Activated T-helper 1 cell treated with anti-CD3 and anti-CD28 coated beads, Interleukin-12 subunit alpha, Interleukin-12 subunit beta, Interleukin-2, Interleukin-4 antibody, amounts not matched to agents 30 ng/mL and 10 ng/mL and 1 ng/mL, durations not matched to agents 14 hours and 24 hours and 36 hours (primary cell): ENCODE data around the gene IL12RB1. TPM values are rescaled to one million over a fixed set of nuclear protein-coding genes. Genes with fewer than 3 reads are reported as not detected.
A peak's percentile ranks its signal among the peaks of the same experiment; 100 is the strongest.

Experiments
- DNase-seq: peaks from one replicate; pipeline ENCODE4 v3.0.0; 2021; ENCODE audit warnings: low spot score
- H3K27ac Mint-ChIP-seq: one replicate; pipeline ENCODE4 v1.8.0; 2021; ENCODE audit warnings: mild to moderate bottlenecking, mixed read lengths
- H3K27me3 Mint-ChIP-seq: one replicate; pipeline ENCODE4 v1.8.0; 2022; ENCODE audit warnings: mild to moderate bottlenecking, moderate library complexity, mixed read lengths; ENCODE audit not compliant: insufficient read depth
- H3K36me3 Mint-ChIP-seq: one replicate; pipeline ENCODE4 v1.8.0; 2021; ENCODE audit warnings: low read depth, mixed read lengths
- H3K4me1 Mint-ChIP-seq: one replicate; pipeline ENCODE4 v1.8.0; 2021; ENCODE audit warnings: low read depth, mixed read lengths
- H3K4me3 Mint-ChIP-seq: one replicate; pipeline ENCODE4 v1.8.0; 2021; ENCODE audit warnings: mild to moderate bottlenecking, moderate library complexity, mixed read lengths
- H3K9me3 Mint-ChIP-seq: one replicate; pipeline ENCODE4 v1.8.0; 2021; ENCODE audit warnings: mixed read lengths
- intact Hi-C: fragments of 100-400 bp; cut with micrococcal nuclease; formaldehyde crosslinking; loops from one replicate; pipeline ENCODE4 v1.15.1; 2024
- total RNA-seq: library from RNA; stranded (reverse); gene quantifications from 2 replicates; pipeline ENCODE4 v1.2.3, GENCODE V29; 2022

IL12RB1 gene
- total RNA-seq, 1 donor from 2014 or later: 47.5 TPM

DNA sequence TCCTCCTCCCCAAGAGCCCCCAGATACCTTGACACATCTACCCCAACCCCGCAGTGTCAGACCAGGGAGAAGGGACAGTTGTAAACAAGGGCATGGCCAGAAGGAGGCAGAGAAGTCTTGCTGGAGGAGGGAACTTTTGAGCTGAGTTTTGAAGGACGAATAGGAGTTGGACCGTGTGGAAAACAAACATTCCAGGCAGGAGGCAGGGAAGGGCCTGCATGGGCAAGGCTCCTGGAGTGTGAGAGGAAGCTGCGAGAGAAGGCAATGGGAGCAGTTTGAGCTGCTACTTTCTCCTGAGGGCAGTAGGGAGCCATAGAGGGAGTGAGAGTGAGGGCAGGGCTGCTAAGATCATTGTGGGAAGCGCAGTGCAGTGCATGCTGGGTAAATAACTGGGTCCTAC lies 23.3 kb downstream of the IL12RB1 start:
- H3K9me3 Mint-ChIP-seq: no peaks in the 10 kb centered on the region
- peaks cover 27% of the 10 kb centered on the region for H3K36me3 Mint-ChIP-seq
- H3K27ac Mint-ChIP-seq: no peak overlapping the region
- no peak for DNase-seq
- no peaks in the 10 kb centered on the region for H3K27me3 Mint-ChIP-seq
- intact Hi-C loops: loop anchor here (1.0 kb wide), 1 partner anchor 105 kb away; no protein-coding TSS in a partner anchor
- no peak overlapping the region for H3K4me3 Mint-ChIP-seq
- H3K4me1 Mint-ChIP-seq: peaks cover 3% of the 10 kb centered on the region

DNA sequence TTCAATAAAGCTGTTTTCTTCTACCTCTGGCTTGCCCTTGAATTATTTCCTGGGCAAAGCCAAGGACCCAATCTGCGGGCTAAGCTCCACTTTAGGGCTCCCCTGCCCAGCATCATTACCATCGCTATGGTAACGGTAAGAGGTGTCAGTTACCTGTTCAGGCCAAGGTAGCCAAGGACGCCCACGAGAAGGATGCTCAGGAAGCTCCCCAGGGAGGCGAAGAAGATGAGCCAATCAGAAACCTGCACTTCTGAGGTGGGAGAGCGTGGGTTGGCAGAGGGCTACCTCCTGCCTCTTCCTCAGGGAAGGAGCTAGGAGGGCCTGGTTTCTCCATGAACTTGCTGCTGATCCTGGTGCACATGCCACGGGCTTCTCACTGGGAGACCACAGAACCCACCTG lies 24.7 kb downstream of the IL12RB1 start:
- H3K9me3 Mint-ChIP-seq: no peaks in the 10 kb centered on the region
- no peak overlapping the region for H3K27ac Mint-ChIP-seq
- H3K4me3 Mint-ChIP-seq: no peak overlapping the region
- H3K36me3 Mint-ChIP-seq: peaks cover 27% of the 10 kb centered on the region
- H3K4me1 Mint-ChIP-seq: peaks cover 11% of the 10 kb centered on the region
- no peaks in the 10 kb centered on the region for H3K27me3 Mint-ChIP-seq
- DNase-seq: no peak
- intact Hi-C loops: no loop called here

DNA sequence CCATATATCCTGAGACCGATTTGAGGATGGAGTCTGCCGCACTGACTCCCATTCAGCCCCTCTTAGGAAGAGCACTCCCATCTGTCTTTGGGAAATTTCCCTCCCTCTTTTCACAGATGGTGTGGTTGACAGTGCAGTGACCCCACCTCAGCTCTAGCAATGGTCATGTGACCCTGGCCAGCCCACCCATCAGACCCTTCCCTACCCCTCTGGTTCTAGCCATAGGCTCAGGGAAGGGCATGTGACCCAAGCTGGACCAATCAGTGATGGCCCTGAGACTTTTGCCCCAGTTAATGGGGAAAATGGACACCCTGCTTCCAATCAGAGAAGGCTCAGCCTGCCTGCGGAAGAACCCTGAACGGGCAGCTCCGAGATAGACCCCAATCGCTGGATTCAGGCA lies 26.3 kb downstream of the IL12RB1 start:
- no peak overlapping the region for H3K27ac Mint-ChIP-seq
- DNase-seq: no peak

GRCh38 chr19:18059902-18060301 lies 26.8 kb downstream of the IL12RB1 start:
- intact Hi-C loops: no loop called here
- Mint-ChIP-seq H3K36me3 (peaks cover 21% of the 10 kb centered on the region), H3K4me1 (peaks cover 11% of the 10 kb centered on the region), H3K9me3 (no peaks in the 10 kb centered on the region), H3K27me3 (no peaks in the 10 kb centered on the region), H3K27ac (no peak overlapping the region), H3K4me3 (no peak overlapping the region)
- no peak for DNase-seq

More for the DNA sequence above, 26.3 kb downstream of the IL12RB1 start:
- Mint-ChIP-seq H3K27me3 (no peaks in the 10 kb centered on the region), H3K36me3 (peaks cover 24% of the 10 kb centered on the region), H3K9me3 (no peaks in the 10 kb centered on the region), H3K4me1 (peaks cover 11% of the 10 kb centered on the region), H3K4me3 (no peak overlapping the region)
- intact Hi-C loops: no loop called here

GRCh38 chr19:18059297-18059696 lies 27.4 kb downstream of the IL12RB1 start:
- Mint-ChIP-seq H3K27ac (no peak overlapping the region), H3K4me3 (no peak overlapping the region), H3K27me3 (no peaks in the 10 kb centered on the region), H3K36me3 (peaks cover 18% of the 10 kb centered on the region), H3K4me1 (peaks cover 11% of the 10 kb centered on the region), H3K9me3 (no peaks in the 10 kb centered on the region)
- no peak for DNase-seq
- intact Hi-C loops: no loop called here

GRCh38 chr19:18058208-18059009 lies 28.3 kb downstream of the IL12RB1 start:
- peaks cover 17% of the 10 kb centered on the region for H3K4me1 Mint-ChIP-seq
- intact Hi-C loops: loop anchor here (1.0 kb wide), 4 partner anchors 13 to 120 kb away; no protein-coding TSS in a partner anchor
- peak; percentile 74 for DNase-seq
- no peak overlapping the region for H3K4me3 Mint-ChIP-seq
- H3K27me3 Mint-ChIP-seq: no peaks in the 10 kb centered on the region
- H3K9me3 Mint-ChIP-seq: no peaks in the 10 kb centered on the region
- H3K36me3 Mint-ChIP-seq: peaks cover 16% of the 10 kb centered on the region
- H3K27ac Mint-ChIP-seq: peak overlapping the region; percentile 52

DNA sequence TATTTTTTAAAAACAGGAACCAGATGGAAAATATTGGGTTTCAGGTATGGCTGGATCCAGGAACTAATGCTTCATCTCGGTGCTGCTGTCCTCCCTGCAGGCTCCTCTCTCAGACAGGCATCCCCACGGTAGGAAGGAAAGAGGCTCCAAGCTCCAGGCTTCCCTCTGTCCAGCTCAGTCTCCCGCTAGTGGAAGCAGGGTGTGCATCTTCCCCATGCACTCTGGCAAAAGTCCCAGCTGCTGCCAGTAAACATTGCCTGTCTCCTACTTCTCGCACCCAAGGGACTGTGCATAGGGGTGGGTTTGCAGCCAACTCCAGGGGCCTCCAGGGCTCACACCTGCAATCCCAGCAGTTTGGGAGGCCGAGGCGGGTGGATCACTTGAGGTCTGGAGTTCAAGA lies 29.2 kb downstream of the IL12RB1 start:
- intact Hi-C loops: no loop called here
- DNase-seq: no peak
- Mint-ChIP-seq H3K4me1 (peaks cover 17% of the 10 kb centered on the region), H3K36me3 (peaks cover 18% of the 10 kb centered on the region), H3K27ac (no peak overlapping the region), H3K9me3 (no peaks in the 10 kb centered on the region), H3K4me3 (no peak overlapping the region), H3K27me3 (no peaks in the 10 kb centered on the region)

GRCh38 chr19:18055967-18056366 lies 30.8 kb downstream of the IL12RB1 start:
- peaks cover 18% of the 10 kb centered on the region for H3K4me1 Mint-ChIP-seq
- no peaks in the 10 kb centered on the region for H3K9me3 Mint-ChIP-seq
- intact Hi-C loops: no loop called here
- no peak for DNase-seq
- no peaks in the 10 kb centered on the region for H3K27me3 Mint-ChIP-seq
- H3K4me3 Mint-ChIP-seq: no peak overlapping the region
- H3K36me3 Mint-ChIP-seq: peaks cover 14% of the 10 kb centered on the region
- H3K27ac Mint-ChIP-seq: no peak overlapping the region

- peak overlapping the region; percentile 48 for H3K27ac Mint-ChIP-seq
- intact Hi-C loops: no loop called here
- H3K4me3 Mint-ChIP-seq: no peak overlapping the region
- H3K9me3 Mint-ChIP-seq: no peaks in the 10 kb centered on the region
- peaks cover 12% of the 10 kb centered on the region for H3K36me3 Mint-ChIP-seq
- peaks cover 1% of the 10 kb centered on the region for H3K27me3 Mint-ChIP-seq
- DNase-seq: no peak
- peaks cover 30% of the 10 kb centered on the region for H3K4me1 Mint-ChIP-seq
Measured at GRCh38 chr19:18053576-18054219, 33.0 kb downstream of the IL12RB1 start.

GRCh38 chr19:18051887-18052286 lies 34.8 kb downstream of the IL12RB1 start:
- peaks cover 1% of the 10 kb centered on the region for H3K27me3 Mint-ChIP-seq
- no peaks in the 10 kb centered on the region for H3K9me3 Mint-ChIP-seq
- H3K4me3 Mint-ChIP-seq: no peak overlapping the region
- H3K27ac Mint-ChIP-seq: no peak overlapping the region
- H3K4me1 Mint-ChIP-seq: peaks cover 29% of the 10 kb centered on the region
- intact Hi-C loops: no loop called here
- DNase-seq: no peak
- H3K36me3 Mint-ChIP-seq: peaks cover 10% of the 10 kb centered on the region

- DNase-seq: no peak
- peaks cover 11% of the 10 kb centered on the region for H3K36me3 Mint-ChIP-seq
- no peak overlapping the region for H3K4me3 Mint-ChIP-seq
- peaks cover 52% of the 10 kb centered on the region for H3K4me1 Mint-ChIP-seq
- no peak overlapping the region for H3K27ac Mint-ChIP-seq
- intact Hi-C loops: no loop called here
- no peaks in the 10 kb centered on the region for H3K9me3 Mint-ChIP-seq
- H3K27me3 Mint-ChIP-seq: peaks cover 1% of the 10 kb centered on the region
Measured at GRCh38 chr19:18049385-18049784, 37.3 kb downstream of the IL12RB1 start.

- Mint-ChIP-seq H3K4me3 (peak overlapping the region; percentile 40), H3K9me3 (peaks cover 2% of the 10 kb centered on the region), H3K4me1 (peaks cover 58% of the 10 kb centered on the region), H3K27me3 (peaks cover 4% of the 10 kb centered on the region), H3K27ac (no peak overlapping the region), H3K36me3 (peaks cover 7% of the 10 kb centered on the region)
- no peak for DNase-seq
- intact Hi-C loops: no loop called here
Measured at GRCh38 chr19:18046059-18046718, 40.5 kb downstream of the IL12RB1 start.
